Transverse colon (tissue), 4 donors: ENCODE results near the gene PRKCD.

Experiments
- CTCF ChIP-seq, 5 experiments: fragments of 200-600 bp in 3 of 5; fragments of 450-650 bp in 2 of 5; sonication (generic) in 3 of 5; IDR thresholded peaks; 1 replicate in 2 of 5; 2 replicates in 3 of 5; pipeline ENCODE4 v1.5.1; 2016 to 2017; ENCODE audit warnings: antibody characterized with exemption in 5 of 5, inconsistent platforms in 3 of 5, mild to moderate bottlenecking in 2 of 5, moderate library complexity in 1 of 5
- POLR2A ChIP-seq: fragments of 450-650 bp; IDR thresholded peaks from one replicate; pipeline ENCODE4 v1.6.1; 2016; ENCODE audit warnings: antibody characterized with exemption, mild to moderate bottlenecking, moderate library complexity
- POLR2AphosphoS5 ChIP-seq, 3 donors: sonication (generic); formaldehyde crosslinking; IDR thresholded peaks; one replicate each; pipeline ENCODE4 v1.6.1; 2016; ENCODE audit warnings: antibody characterized with exemption in 3 of 3

GRCh38 chr3:53170325-53171063, 9.5 kb downstream of the PRKCD start:
- no peak for TF ChIP-seq CTCF (IDR thresholded peaks at IDR 0.05)
- TF ChIP-seq POLR2AphosphoS5 (IDR thresholded peaks at IDR 0.05) = no peak
- no peak for TF ChIP-seq POLR2A
